ENCODE results near the gene CCDC122.

DNA sequence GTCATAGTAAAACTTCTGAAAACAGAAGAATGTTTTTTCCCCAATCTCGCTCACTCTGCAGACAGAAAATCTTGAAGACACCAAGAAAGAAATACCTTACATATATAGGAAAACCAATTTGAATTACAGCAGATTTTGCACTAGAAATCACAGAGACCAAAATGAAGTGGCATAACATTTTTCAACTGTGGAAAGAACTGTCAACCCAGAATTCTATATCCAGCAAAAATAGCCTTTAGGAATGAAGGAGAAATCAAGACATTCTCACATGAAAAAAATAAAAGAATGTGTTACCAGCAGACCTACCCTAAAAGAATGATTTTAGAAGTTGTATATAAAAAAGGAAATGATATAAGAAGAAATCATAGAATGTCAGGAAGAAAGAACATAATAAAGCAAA lies 28.7 kb downstream of the CCDC122 start:
- no peak for TF ChIP-seq POLR2A (IDR thresholded peaks at IDR 0.05; ENCODE audit: low read depth, low read length)
- TF ChIP-seq ASH2L (IDR thresholded peaks at IDR 0.05; ENCODE audit: borderline replicate concordance, low read depth), result no peak
- no peak for TF ChIP-seq TARDBP (IDR thresholded peaks at IDR 0.05; ENCODE audit: borderline replicate concordance)
- TF ChIP-seq, protein P1, sequence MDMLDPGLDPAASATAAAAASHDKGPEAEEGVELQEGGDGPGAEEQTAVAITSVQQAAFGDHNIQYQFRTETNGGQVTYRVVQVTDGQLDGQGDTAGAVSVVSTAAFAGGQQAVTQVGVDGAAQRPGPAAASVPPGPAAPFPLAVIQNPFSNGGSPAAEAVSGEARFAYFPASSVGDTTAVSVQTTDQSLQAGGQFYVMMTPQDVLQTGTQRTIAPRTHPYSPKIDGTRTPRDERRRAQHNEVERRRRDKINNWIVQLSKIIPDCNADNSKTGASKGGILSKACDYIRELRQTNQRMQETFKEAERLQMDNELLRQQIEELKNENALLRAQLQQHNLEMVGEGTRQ (IDR thresholded peaks at IDR 0.05; ENCODE audit: borderline replicate concordance, low read depth, low read length), result no peak
- no peak for TF ChIP-seq CHD2 (IDR thresholded peaks at IDR 0.05; ENCODE audit: borderline replicate concordance, low read depth, low read length)
- no peak for TF ChIP-seq SREBF1 (IDR thresholded peaks at IDR 0.05; ENCODE audit: low read length)
- no peak for TF ChIP-seq BRCA1 (IDR thresholded peaks at IDR 0.05; ENCODE audit: low read depth, low read length)
- no peak for TF ChIP-seq CTCF (IDR thresholded peaks at IDR 0.05 in 2 of 3, conservative IDR thresholded peaks at IDR 0.05 in 1 of 3; ENCODE audit: control insufficient read depth in 2 of 3, extremely low read depth in 1 of 3, insufficient read depth in 1 of 3, low read depth in 3 of 3, low read length in 3 of 3)
- TF ChIP-seq REST (IDR thresholded peaks at IDR 0.05; ENCODE audit: low read depth, low read length), result no peak
- TF ChIP-seq, protein P2, sequence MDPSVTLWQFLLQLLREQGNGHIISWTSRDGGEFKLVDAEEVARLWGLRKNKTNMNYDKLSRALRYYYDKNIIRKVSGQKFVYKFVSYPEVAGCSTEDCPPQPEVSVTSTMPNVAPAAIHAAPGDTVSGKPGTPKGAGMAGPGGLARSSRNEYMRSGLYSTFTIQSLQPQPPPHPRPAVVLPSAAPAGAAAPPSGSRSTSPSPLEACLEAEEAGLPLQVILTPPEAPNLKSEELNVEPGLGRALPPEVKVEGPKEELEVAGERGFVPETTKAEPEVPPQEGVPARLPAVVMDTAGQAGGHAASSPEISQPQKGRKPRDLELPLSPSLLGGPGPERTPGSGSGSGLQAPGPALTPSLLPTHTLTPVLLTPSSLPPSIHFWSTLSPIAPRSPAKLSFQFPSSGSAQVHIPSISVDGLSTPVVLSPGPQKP (IDR thresholded peaks at IDR 0.05; ENCODE audit: low read depth, low read length), result no peak
- no peak for TF ChIP-seq ZZZ3 (IDR thresholded peaks at IDR 0.05; ENCODE audit: control insufficient read depth, insufficient read length, low read depth)
